IMR-90 (cell line): Measurements from ENCODE around the gene GUCY2D. TPM values are rescaled to one million over a fixed set of nuclear protein-coding genes. Genes with fewer than 3 reads are reported as not detected.

Experiments
- ATAC-seq: fragments of 200-7000 bp; cut with Tn5 transposase; 2 replicates; pipeline ENCODE4 v1.9.1; 2020; ENCODE audit warnings: low read depth, mild to moderate bottlenecking, moderate library complexity
- BruUV-seq: library from RNA; stranded (reverse); fragments of 400-500 nt; replicated peaks from 2 replicates; lab custom pipeline; 2021; lab: Mats Ljungman, UMichigan
- CTCF ChIA-PET: fragments of 300-600 bp; formaldehyde crosslinking; extraction: SDS; loops from one replicate; lab custom pipeline; 2021; ENCODE audit warnings: antibody characterized with exemption; lab: Yijun Ruan, JAX
- POLR2A ChIA-PET: fragments of 300-600 bp; sonication (Branson Sonifier 250); formaldehyde crosslinking; loops from one replicate; lab custom pipeline; 2022; ENCODE audit warnings: antibody characterized with exemption; ENCODE audit not compliant: unreplicated experiment; lab: Charles Lee
- DNase-seq: peaks from one replicate; pipeline ENCODE4 v3.0.0; 2013
- H2AFZ ChIP-seq: replicated peaks from 2 replicates; pipeline ENCODE3; 2013; ENCODE audit warnings: low read length, mild to moderate bottlenecking; ENCODE audit not compliant: poor library complexity
- H2AK5ac ChIP-seq: 2 replicates; pipeline ENCODE4 v1.6.1; 2013; ENCODE audit warnings: low read depth, low read length, inconsistent platforms
- H2AK9ac ChIP-seq: replicated peaks from 2 replicates; pipeline ENCODE3; 2013; ENCODE audit warnings: mild to moderate bottlenecking, low read depth, low read length, moderate library complexity; ENCODE audit not compliant: poor library complexity
- H2BK120ac ChIP-seq: 2 replicates; pipeline ENCODE4 v1.6.1; 2013; ENCODE audit warnings: low read depth, low read length, inconsistent platforms
- H2BK15ac ChIP-seq: 3 replicates; pipeline ENCODE4 v1.6.1; 2013; ENCODE audit warnings: low read depth, low read length, inconsistent platforms
- H2BK20ac ChIP-seq: 2 replicates; pipeline ENCODE4 v1.6.1; 2013; ENCODE audit warnings: low read depth, mild to moderate bottlenecking, inconsistent platforms, low read length, moderate library complexity
- H2BK5ac ChIP-seq: 2 replicates; pipeline ENCODE4 v1.6.1; 2013; ENCODE audit warnings: mild to moderate bottlenecking, low read depth, low read length, inconsistent platforms; ENCODE audit not compliant: poor library complexity, severe bottlenecking
- H3K14ac ChIP-seq: replicated peaks from 2 replicates; pipeline ENCODE4 v1.6.1; 2013; ENCODE audit warnings: low read depth, low read length, inconsistent platforms
- H3K18ac ChIP-seq: 2 replicates; pipeline ENCODE4 v1.6.1; 2013; ENCODE audit warnings: low read depth, low read length, control low read depth
- H3K23ac ChIP-seq: 2 replicates; pipeline ENCODE4 v1.6.1; 2013; ENCODE audit warnings: low read depth, low read length, inconsistent platforms
- H3K27ac ChIP-seq: 2 replicates; pipeline ENCODE4 v1.5.1; 2013; ENCODE audit warnings: mild to moderate bottlenecking, control low read depth, low read length; ENCODE audit not compliant: insufficient read depth
- H3K27me3 ChIP-seq: 2 replicates; pipeline ENCODE4 v1.6.1; 2013; ENCODE audit warnings: low read length; ENCODE audit not compliant: control insufficient read depth, insufficient read depth
- H3K36me3 ChIP-seq: 2 replicates; pipeline ENCODE4 v1.6.1; 2013; ENCODE audit warnings: low read length, mixed read lengths; ENCODE audit not compliant: control insufficient read depth, insufficient read depth
- H3K4ac ChIP-seq: 2 replicates; pipeline ENCODE4 v1.6.1; 2013; ENCODE audit warnings: low read depth, low read length, inconsistent platforms
- H3K4me1 ChIP-seq: 2 replicates; pipeline ENCODE4 v1.6.1; 2013; ENCODE audit warnings: low read length, mixed read lengths; ENCODE audit not compliant: control insufficient read depth, insufficient read depth
- H3K4me2 ChIP-seq: 2 replicates; pipeline ENCODE4 v1.6.1; 2013; ENCODE audit warnings: low read depth, mild to moderate bottlenecking, control low read depth, low read length, moderate library complexity
- H3K4me3 ChIP-seq: 2 replicates; pipeline ENCODE4 v1.5.1; 2013; ENCODE audit warnings: low read depth, mild to moderate bottlenecking, control low read depth, low read length, moderate library complexity; ENCODE audit not compliant: insufficient read depth
- H3K56ac ChIP-seq: 2 replicates; pipeline ENCODE4 v1.6.1; 2013; ENCODE audit warnings: low read length, inconsistent platforms; ENCODE audit not compliant: insufficient read depth; ENCODE audit errors: extremely low read depth
- H3K79me1 ChIP-seq, 2 experiments: 2 replicates each; pipeline ENCODE4 v1.6.1; 2013; ENCODE audit warnings: low read length in 2 of 2, inconsistent platforms in 1 of 2, low read depth in 1 of 2
- H3K9ac ChIP-seq: 2 replicates; pipeline ENCODE4 v1.6.1; 2013; ENCODE audit warnings: low read depth, low read length, control low read depth
- H3K9me1 ChIP-seq: 2 replicates; pipeline ENCODE4 v1.6.1; 2013; ENCODE audit warnings: low read length, inconsistent platforms; ENCODE audit not compliant: insufficient read depth
- H3K9me3 ChIP-seq: 2 replicates; pipeline ENCODE4 v1.6.1; 2013; ENCODE audit warnings: low read length; ENCODE audit not compliant: control insufficient read depth, insufficient read depth
- H4K20me1 ChIP-seq: 2 replicates; pipeline ENCODE4 v1.6.1; 2013; ENCODE audit warnings: low read length, inconsistent platforms; ENCODE audit not compliant: insufficient read depth
- H4K5ac ChIP-seq: 2 replicates; pipeline ENCODE4 v1.6.1; 2013; ENCODE audit warnings: mild to moderate bottlenecking, low read depth, low read length, control low read depth
- H4K8ac ChIP-seq, 2 experiments: 2 replicates each; pipeline ENCODE4 v1.6.1; 2013; ENCODE audit warnings: low read depth in 2 of 2, low read length in 2 of 2, control low read depth in 1 of 2, inconsistent platforms in 1 of 2
- H4K91ac ChIP-seq: 2 replicates; pipeline ENCODE4 v1.6.1; 2013; ENCODE audit warnings: low read depth, low read length, inconsistent platforms; ENCODE audit not compliant: insufficient read depth
- CEBPB ChIP-seq: IDR thresholded peaks from 2 replicates; pipeline ENCODE4 v1.6.1; 2012; ENCODE audit warnings: low read depth, low read length, improper control_type of control experiment
- CHD1 ChIP-seq: IDR thresholded peaks from 2 replicates; pipeline ENCODE4 v1.6.1; 2012; ENCODE audit warnings: low read depth, low read length, improper control_type of control experiment
- ELK1 ChIP-seq: fragments of 150-350 bp; IDR thresholded peaks from 2 replicates; pipeline ENCODE4 v1.6.1; 2016; ENCODE audit warnings: low read depth, mild to moderate bottlenecking, low read length, moderate library complexity, borderline replicate concordance
- FOS ChIP-seq: fragments of 150-350 bp; IDR thresholded peaks from 2 replicates; pipeline ENCODE4 v1.6.1; 2016; ENCODE audit warnings: low read depth, low read length
- MAZ ChIP-seq: IDR thresholded peaks from 2 replicates; pipeline ENCODE4 v1.6.1; 2012; ENCODE audit warnings: low read depth, mild to moderate bottlenecking, low read length, improper control_type of control experiment, moderate library complexity, borderline replicate concordance
- MXI1 ChIP-seq: IDR thresholded peaks from 2 replicates; pipeline ENCODE4 v1.6.1; 2012; ENCODE audit warnings: low read depth, mild to moderate bottlenecking, low read length, moderate library complexity, borderline replicate concordance
- NFE2L2 ChIP-seq: fragments of 150-350 bp; IDR thresholded peaks from 2 replicates; pipeline ENCODE4 v1.6.1; 2016; ENCODE audit warnings: low read depth, mild to moderate bottlenecking, low read length
- POLR2A ChIP-seq: IDR thresholded peaks from 2 replicates; pipeline ENCODE4 v1.6.1; 2012; ENCODE audit warnings: mild to moderate bottlenecking, low read depth, low read length
- RFX5 ChIP-seq: IDR thresholded peaks from 2 replicates; pipeline ENCODE4 v1.8.0; 2012; ENCODE audit warnings: low read depth, mild to moderate bottlenecking, low read length, moderate library complexity
- WGBS, 2 experiments: methylation state at CpG; one replicate each; pipeline versions ENCODE4 v1.1.5 to v1.1.7; 2013; ENCODE audit warnings: missing lambda C conversion rate in 2 of 2; ENCODE audit not compliant: insufficient read length in 1 of 2; ENCODE audit errors: extremely low coverage in 2 of 2; 5-methylcytosine and 5-hydroxymethylcytosine counted together
- dilution Hi-C: fragments of 300-500 bp; cut with HindIII; formaldehyde crosslinking; loops from one replicate; pipeline ENCODE4 v1.14.3; 2018; ENCODE audit warnings: low sequenced_read_pairs; ENCODE audit not compliant: unreplicated experiment
- in situ Hi-C: fragments of 300-500 bp; cut with MboI; formaldehyde crosslinking; loops from 3 replicates; pipeline ENCODE4 v1.14.3; 2019; ENCODE audit warnings: low sequenced_read_pairs, inconsistent platforms, mixed read lengths
- intact Hi-C: fragments of 100-400 bp; cut with micrococcal nuclease; formaldehyde crosslinking; loops from 2 replicates; pipeline ENCODE4 v1.10.0; 2022
- polyA plus RNA-seq, 3 experiments: library from polyadenylated mRNA; depleted of rRNA; stranded (reverse); fragments of >200 nt; gene quantifications; 2 replicates each; pipeline ENCODE4 v1.2.3, GENCODE V29; 2012; ENCODE audit warnings: low replicate concordance in 1 of 3
- total RNA-seq: library from RNA; depleted of rRNA; stranded (reverse); fragments of >200 nt; gene quantifications from 2 replicates; pipeline ENCODE4 v1.2.3, GENCODE V29; 2012

GUCY2D gene
- total and polyA plus RNA-seq, 2 of the 4 experiments (the other 2 are of a cell fraction) = 0.03 TPM; not detected in 1

- Histone ChIP-seq H2BK120ac (no peak overlapping the region), H3K14ac (no peak overlapping the region), H3K56ac (no peak overlapping the region), H3K18ac (no peak overlapping the region), H2AK9ac (no peak overlapping the region), H2BK20ac (no peak overlapping the region), H3K4ac (no peak overlapping the region), H3K27me3 (peaks cover 38% of the 10 kb centered on the region), H4K8ac (no peak overlapping the region), H2AFZ (no peak overlapping the region), H3K9me1 (no peaks in the 10 kb centered on the region), H3K9me3 (0 out of 2 replicates have a peak, but pooled peaks cover 5% of the 10 kb centered on the region), H3K4me1 (peaks cover 2% of the 10 kb centered on the region; the same call in 1 of the 2 replicates), H3K36me3 (no peaks in the 10 kb centered on the region), H2BK15ac (no peak overlapping the region), H3K27ac (no peak overlapping the region), H2AK5ac (no peak overlapping the region), H2BK5ac (no peak overlapping the region), H3K79me1 (no peaks in the 10 kb centered on the region), H4K20me1 (no peaks in the 10 kb centered on the region; the same call in 1 of the 2 replicates), H3K4me3 (no peak overlapping the region), H3K23ac (no peak overlapping the region), H4K5ac (no peak overlapping the region), H4K91ac (no peak overlapping the region), H3K9ac (no peak overlapping the region), H3K4me2 (no peak overlapping the region)
- intact Hi-C loops = no loop called here
- ChIA-PET CTCF (no interaction called here), POLR2A (no interaction called here)
- ATAC-seq (no peak), DNase-seq (no peak)
- WGBS, 2 experiments = no CpG with 5 or more reads among the region's 1 CpG
- dilution Hi-C loops = no loop called here
- TF ChIP-seq CEBPB (no peak), ELK1 (no peak), MXI1 (no peak), MAZ (no peak), FOS (no peak), RFX5 (no peak), CHD1 (no peak), POLR2A (no peak), NFE2L2 (no peak)
- no TSS peak for BruUV-seq
- in situ Hi-C loops = no loop called here
Measured at GRCh38 chr17:8031950-8032349, 29.5 kb downstream of the GUCY2D start.
